GM12891 (cell line): ENCODE measurements around the gene CR1.
"Not testable (repeated sequence)": the region's sequence is repeated elsewhere in the genome, so short reads cannot be mapped to it uniquely, and the experiment has no call there.

Source experiments
- PAX5 ChIP-seq: IDR thresholded peaks from 2 replicates; pipeline ENCODE4 v1.6.1; 2011; ENCODE audit warnings: low read length, moderate library complexity, mild to moderate bottlenecking; ENCODE audit not compliant: insufficient read depth, severe bottlenecking
- TAF1 ChIP-seq: IDR thresholded peaks from 2 replicates; pipeline ENCODE4 v1.6.1; 2011; ENCODE audit warnings: low read depth, low read length, control low read depth

- not testable (repeated sequence) for TF ChIP-seq PAX5, TAF1
These were observed 76.0 kb downstream of the CR1 start for GRCh38 chr1:207571926-207572325.
